Adipocyte (in vitro differentiated cells): Measurements from ENCODE around the gene ACTG2.

Experiments used
- DNase-seq: peaks from one replicate; pipeline ENCODE4 v3.0.0-alpha.2; 2015; ENCODE audit warnings: low read depth
- H3K27me3 ChIP-seq: replicated peaks from 2 replicates; pipeline ENCODE4 v1.7.0; 2013; ENCODE audit warnings: mild to moderate bottlenecking, low read length, moderate library complexity; ENCODE audit not compliant: control insufficient read depth, insufficient read depth
- H3K36me3 ChIP-seq: 2 replicates; pipeline ENCODE4 v1.7.0; 2013; ENCODE audit warnings: low read length, mild to moderate bottlenecking, moderate library complexity; ENCODE audit not compliant: control insufficient read depth, insufficient read depth, severe bottlenecking
- H3K4me1 ChIP-seq: 2 replicates; pipeline ENCODE4 v1.7.0; 2013; ENCODE audit warnings: mild to moderate bottlenecking, low read length, moderate library complexity; ENCODE audit not compliant: control insufficient read depth, insufficient read depth
- H3K4me3 ChIP-seq: 2 replicates; pipeline ENCODE4 v1.7.0; 2013; ENCODE audit warnings: mild to moderate bottlenecking, low read length, moderate library complexity
- H3K9ac ChIP-seq: 2 replicates; pipeline ENCODE4 v1.7.0; 2013; ENCODE audit warnings: mild to moderate bottlenecking, low read length, moderate library complexity
- H3K9me3 ChIP-seq: 2 replicates; pipeline ENCODE4 v1.7.0; 2013; ENCODE audit warnings: mild to moderate bottlenecking, low read length, moderate library complexity; ENCODE audit not compliant: control insufficient read depth

Gene ACTG2

DNA sequence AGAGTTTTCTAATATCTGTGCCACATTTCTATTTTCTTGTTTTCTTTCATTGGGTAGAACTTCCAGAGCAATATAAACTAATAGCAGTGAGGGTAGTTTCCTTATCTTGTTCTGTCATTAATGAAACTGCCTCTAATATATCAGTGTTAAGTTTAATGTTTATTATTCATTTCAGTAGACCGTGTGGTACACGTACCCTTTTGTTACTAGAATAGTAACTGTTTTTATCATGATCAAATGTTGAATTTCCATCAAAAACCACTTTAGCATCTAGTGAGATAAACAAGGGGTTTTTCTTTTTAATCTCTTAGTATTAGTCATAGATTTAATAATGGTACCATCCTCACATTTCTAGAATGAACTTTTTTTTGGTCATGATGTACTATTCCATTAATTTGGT lies 49.9 kb downstream of the ACTG2 start:
- Histone ChIP-seq H3K9ac (no peak overlapping the region), H3K36me3 (peaks cover 38% of the 10 kb centered on the region)
- no peak for DNase-seq

DNA sequence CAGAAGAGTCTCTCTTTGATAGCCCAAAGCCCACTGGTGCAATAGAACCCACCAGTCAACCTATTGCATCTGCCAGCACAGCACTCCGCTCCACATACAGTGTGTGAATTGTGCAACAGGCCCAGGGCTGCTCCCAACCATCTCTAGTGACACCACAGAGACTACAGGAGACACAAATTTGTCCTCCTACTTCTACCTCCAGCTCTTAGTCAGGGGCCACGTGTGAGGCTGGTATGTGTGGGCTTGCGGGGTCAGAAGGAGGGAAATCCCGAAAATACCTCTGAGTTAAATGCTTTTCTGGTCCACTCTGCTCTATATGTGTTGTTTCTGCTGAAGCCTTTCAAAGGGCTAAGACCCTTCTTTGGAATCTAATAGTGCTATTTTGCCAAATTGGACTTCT lies 51.9 kb downstream of the ACTG2 start:
- Histone ChIP-seq H3K36me3 (peaks cover 57% of the 10 kb centered on the region), H3K4me3 (no peak overlapping the region), H3K27me3 (no peaks in the 10 kb centered on the region), H3K9ac (no peak overlapping the region), H3K9me3 (no peaks in the 10 kb centered on the region), H3K4me1 (peaks cover 9% of the 10 kb centered on the region)
- DNase-seq, result no peak

More for the DNA sequence above, 49.9 kb downstream of the ACTG2 start:
- H3K9me3 ChIP-seq, result no peaks in the 10 kb centered on the region
- H3K27me3 ChIP-seq, result no peaks in the 10 kb centered on the region
- no peak overlapping the region for H3K4me3 ChIP-seq
- peaks cover 22% of the 10 kb centered on the region for H3K4me1 ChIP-seq

DNA sequence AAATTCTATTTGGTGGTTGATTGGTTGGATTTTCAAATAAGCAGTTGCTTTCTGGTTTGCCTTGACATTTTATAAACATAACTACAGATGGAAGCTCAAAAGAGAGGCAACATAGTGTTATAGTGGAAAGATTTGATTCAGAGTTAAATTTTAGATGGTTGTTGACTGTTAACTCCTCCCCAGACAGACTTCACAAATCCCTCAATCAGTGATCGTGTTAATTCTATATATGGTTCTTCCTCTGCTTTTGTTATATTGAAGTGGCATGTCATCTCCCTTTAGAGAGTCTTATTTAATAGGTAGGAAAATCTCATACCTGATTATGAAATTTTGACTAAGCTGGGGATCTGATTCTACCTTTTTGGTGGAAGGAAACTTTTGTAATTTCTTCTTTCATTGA lies 53.4 kb downstream of the ACTG2 start:
- Histone ChIP-seq H3K4me3 (no peak overlapping the region), H3K4me1 (no peaks in the 10 kb centered on the region), H3K27me3 (no peaks in the 10 kb centered on the region), H3K9me3 (no peaks in the 10 kb centered on the region), H3K36me3 (peaks cover 69% of the 10 kb centered on the region), H3K9ac (no peak overlapping the region)
- no peak for DNase-seq

DNA sequence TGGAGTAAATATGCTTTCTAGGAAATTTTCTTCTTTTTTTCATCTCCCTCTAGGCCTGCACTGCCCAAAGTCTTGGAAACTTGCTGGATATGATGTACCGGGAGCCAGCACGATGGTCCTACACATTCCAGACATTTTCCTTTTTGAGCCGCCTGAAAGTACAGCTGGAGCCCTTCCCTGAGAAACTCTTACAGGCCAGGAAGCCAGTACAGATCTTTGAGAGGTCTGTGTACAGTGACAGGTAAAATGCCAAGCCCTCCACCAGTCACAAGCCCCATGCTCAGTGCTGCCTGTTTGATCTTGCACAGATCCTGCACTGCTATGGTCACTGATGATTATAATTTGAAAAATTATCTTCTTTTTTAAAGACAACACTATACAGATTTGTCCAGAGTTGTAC lies 53.9 kb downstream of the ACTG2 start:
- H3K9ac ChIP-seq, result no peak overlapping the region
- H3K36me3 ChIP-seq, result peaks cover 73% of the 10 kb centered on the region
- H3K4me1 ChIP-seq, result no peaks in the 10 kb centered on the region
- H3K4me3 ChIP-seq, result no peak overlapping the region
- no peaks in the 10 kb centered on the region for H3K27me3 ChIP-seq
- H3K9me3 ChIP-seq, result no peaks in the 10 kb centered on the region
- no peak for DNase-seq

DNA sequence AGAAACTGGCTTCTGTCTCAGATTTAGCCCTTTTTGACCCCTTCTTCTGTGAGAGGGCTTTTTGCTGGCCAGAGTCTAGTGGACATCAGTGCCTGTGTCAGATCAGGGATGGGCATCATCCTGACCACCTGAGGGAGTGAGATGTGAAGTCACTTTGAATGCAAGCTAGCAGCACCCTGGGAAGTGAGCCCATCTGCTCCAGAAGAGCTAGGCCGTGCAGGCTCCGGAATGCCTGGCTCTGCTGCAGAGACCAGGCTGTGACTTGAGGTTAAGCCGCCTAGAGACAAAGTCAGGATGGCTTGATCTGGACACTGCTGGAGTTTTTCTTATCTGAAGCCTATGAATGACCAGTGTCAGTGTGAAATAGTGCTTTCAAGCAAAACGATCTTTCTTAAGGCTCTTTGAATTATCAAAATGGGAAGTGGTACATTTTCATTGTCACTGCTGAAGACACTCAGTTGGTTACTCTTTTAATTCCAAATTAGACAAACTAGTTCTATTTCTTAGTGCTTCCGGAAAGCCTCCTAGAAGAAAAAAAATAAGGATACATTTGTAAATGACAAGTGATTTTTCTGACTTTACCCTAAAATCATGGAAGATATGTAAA lies 54.7 kb downstream of the ACTG2 start:
- no peak for DNase-seq
- H3K4me1 ChIP-seq, result peaks cover 5% of the 10 kb centered on the region
- no peak overlapping the region for H3K9ac ChIP-seq
- peaks cover 78% of the 10 kb centered on the region for H3K36me3 ChIP-seq
- H3K4me3 ChIP-seq, result no peak overlapping the region
- no peaks in the 10 kb centered on the region for H3K9me3 ChIP-seq
- H3K27me3 ChIP-seq, result no peaks in the 10 kb centered on the region

DNA sequence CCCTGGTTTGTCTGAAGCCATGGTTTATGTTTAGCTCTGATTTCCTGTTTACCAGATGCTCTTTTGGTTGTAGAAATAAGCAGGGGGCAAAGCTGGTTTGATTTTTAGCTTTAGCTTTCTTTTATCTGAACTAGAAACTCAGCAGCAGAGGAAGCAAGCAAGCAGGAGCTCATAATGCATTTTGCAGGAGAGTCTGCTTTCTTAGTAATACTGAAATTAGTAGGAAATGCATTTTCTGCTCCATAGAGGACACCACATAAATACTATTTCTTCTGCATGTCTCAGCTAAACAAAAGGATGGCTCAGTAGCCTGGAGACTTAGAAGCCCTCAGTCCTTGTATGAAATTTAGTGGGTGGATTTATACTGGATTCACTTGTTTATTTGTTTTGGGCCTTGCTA lies 57.0 kb downstream of the ACTG2 start:
- DNase-seq, result no peak
- peaks cover 6% of the 10 kb centered on the region for H3K4me1 ChIP-seq
- no peak overlapping the region for H3K4me3 ChIP-seq
- no peak overlapping the region for H3K9ac ChIP-seq
- H3K27me3 ChIP-seq, result no peaks in the 10 kb centered on the region
- no peaks in the 10 kb centered on the region for H3K9me3 ChIP-seq
- peaks cover 86% of the 10 kb centered on the region for H3K36me3 ChIP-seq

DNA sequence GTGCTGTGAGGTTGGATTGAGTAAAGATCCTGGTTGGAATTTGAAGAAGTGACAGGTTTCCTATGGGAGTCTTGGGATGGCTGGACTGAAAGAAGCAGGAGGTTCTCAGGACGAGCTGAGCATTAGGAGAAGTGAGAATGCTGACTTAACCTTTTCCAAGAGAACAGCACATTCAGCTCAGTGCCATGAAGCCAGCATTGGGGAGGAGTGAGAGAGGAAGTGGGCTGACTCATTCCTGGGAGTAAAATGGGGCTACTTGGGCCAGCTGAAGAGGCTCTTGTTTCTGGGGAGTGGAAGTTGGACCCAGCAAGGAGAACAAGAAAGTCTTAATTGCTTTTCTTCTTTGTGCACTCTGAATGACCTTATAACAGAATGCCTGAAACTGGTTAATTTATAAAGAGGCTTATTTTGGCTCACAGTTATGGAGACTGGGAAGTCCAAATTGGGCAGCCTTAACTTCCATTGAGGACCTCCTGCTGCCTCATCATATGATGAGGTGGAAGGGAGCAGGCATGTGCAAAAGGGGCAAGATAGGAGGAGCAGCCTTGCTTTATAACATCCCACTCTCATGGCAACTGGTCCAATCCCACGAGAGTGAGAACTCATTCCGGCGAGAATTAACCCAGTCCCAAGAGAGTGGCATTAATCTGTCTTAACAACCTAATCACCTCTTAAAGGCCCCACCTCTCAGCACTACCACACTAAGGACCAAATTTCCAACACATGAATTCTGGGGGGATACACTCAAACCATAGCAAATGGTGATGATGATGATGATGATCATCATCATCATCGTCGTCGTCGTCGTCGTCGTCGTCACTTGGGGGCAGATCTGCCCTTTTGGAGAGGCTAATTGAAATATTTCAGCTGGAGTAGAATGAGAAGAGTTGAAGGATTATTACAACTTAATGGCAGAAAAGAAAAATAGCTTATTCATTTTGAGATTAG lies 60.0 kb downstream of the ACTG2 start:
- H3K36me3 ChIP-seq, result peaks cover 91% of the 10 kb centered on the region

DNA sequence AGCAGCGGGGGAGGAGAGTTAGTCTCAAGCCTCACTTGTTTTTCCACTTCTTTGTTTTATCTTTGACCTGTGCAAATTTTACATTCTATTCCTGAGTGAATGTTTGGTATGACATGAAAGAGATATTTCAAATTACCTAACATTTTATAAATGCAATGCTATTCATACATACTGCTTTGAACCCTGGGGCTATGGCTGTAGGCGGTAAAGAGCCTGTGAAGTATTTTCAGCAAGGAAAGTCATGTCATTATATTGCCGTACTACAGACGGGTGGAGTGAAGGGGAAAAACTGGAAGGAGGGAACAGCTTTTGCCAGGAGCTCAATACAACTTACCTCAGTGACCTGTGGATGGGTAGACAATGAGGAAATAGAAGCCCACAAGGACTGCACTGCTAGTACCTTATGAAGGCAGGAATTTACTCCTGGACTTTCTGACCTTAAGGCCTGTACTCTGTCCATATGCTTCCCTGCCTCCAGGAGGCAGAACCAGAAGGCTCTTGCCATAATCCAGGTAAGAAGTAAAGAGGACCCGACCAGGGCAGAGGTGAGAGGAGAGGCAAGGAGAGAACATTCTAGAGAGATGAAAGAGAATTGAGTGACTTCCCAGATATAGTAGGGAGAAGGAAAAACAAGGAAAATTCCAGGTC lies 63.5 kb downstream of the ACTG2 start:
- Histone ChIP-seq H3K27me3 (no peaks in the 10 kb centered on the region), H3K36me3 (peaks cover 83% of the 10 kb centered on the region), H3K9ac (no peak overlapping the region), H3K4me1 (peaks cover 6% of the 10 kb centered on the region), H3K9me3 (no peaks in the 10 kb centered on the region), H3K4me3 (no peak overlapping the region)
- DNase-seq, result no peak

More for the DNA sequence above, 60.0 kb downstream of the ACTG2 start:
- Histone ChIP-seq H3K9ac (no peak overlapping the region), H3K4me3 (no peak overlapping the region), H3K4me1 (peaks cover 6% of the 10 kb centered on the region), H3K27me3 (no peaks in the 10 kb centered on the region), H3K9me3 (no peaks in the 10 kb centered on the region)
- peak; percentile 25 for DNase-seq

DNA sequence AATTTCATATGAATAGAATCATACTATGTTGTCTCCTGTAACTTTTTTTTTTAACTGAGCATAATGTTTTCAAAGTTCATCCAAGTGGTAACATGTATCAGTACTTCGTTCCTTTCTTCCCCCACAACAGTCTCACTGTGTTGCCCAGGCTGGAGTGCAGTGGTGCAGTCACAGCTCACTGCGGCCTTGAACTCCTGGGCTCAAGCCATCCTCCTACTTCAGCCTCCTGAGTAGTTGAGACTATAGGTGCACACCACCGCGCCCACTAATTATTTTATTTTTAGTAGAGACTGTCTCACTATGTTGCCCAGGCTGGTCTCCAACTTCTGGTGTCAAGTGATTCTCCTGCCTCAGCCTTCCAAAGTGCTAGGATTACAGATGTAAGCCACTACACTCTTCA lies 68.5 kb downstream of the ACTG2 start:
- Histone ChIP-seq H3K4me3 (no peak overlapping the region), H3K9me3 (no peaks in the 10 kb centered on the region), H3K4me1 (no peaks in the 10 kb centered on the region), H3K36me3 (peaks cover 40% of the 10 kb centered on the region), H3K27me3 (no peaks in the 10 kb centered on the region), H3K9ac (no peak overlapping the region)
- no peak for DNase-seq

DNA sequence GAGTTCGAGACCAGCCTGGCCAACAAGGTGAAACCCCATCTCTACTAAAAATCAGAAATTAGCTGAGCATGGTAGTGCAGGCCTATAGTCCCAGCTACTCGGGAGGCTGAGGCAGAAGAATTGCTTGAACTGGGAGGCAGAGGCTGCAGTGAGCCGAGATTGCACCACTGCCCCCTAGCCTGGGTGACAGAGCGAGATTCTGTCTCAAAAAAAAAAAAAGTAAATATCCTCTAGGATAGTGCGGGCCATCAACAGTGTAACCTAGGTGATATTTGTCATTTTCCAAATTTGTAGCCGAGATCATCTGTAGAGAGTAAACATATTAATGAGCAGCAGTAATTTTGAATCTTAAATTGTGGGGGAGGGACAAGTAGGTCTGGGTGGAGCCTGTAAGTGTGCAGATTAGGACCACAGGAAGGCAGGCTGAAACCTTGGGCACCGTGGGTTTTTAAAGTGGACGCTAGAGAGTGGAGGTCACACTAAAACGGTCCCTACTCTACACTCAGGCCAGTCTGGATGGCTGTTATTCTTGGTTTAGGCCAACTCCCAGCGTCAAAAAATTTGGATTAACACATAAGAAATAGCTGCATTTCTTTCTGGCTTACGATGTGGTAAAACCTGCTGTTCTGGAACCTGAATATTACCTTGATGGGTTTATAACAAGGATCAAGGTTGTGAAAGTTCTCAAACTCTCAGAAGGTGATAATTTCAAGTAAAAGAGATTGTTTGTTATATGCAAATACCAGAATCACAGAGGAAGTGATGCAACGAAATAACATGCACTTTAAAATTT lies 69.2 kb downstream of the ACTG2 start:
- peaks cover 33% of the 10 kb centered on the region for H3K36me3 ChIP-seq
- H3K9ac ChIP-seq, result no peak overlapping the region
- H3K27me3 ChIP-seq, result no peaks in the 10 kb centered on the region
- no peaks in the 10 kb centered on the region for H3K9me3 ChIP-seq
- no peaks in the 10 kb centered on the region for H3K4me1 ChIP-seq
- no peak overlapping the region for H3K4me3 ChIP-seq
- no peak for DNase-seq

DNA sequence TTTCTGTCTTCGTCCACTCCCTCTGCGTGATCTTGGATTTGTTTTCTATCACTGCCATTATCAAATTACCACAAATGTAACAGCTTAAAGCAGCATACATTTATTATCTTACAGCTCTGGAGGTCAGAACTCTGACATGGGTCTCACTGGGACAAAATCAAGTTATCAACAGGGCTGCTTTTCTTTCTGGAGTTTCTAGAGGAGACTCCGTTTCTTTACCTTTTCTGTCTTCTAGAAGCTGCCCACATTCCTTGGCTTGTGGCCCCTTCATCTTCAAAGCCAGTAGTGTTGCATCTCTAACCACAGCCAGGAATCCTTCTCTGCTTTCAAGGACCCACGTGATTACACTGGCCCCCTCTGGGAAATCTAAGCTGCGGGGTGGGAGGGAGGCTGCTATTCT lies 70.0 kb downstream of the ACTG2 start:
- Histone ChIP-seq H3K4me1 (no peaks in the 10 kb centered on the region), H3K36me3 (peaks cover 26% of the 10 kb centered on the region)
- DNase-seq, result no peak

More for the DNA sequence above, 70.0 kb downstream of the ACTG2 start:
- Histone ChIP-seq H3K27me3 (no peaks in the 10 kb centered on the region), H3K4me3 (no peak overlapping the region), H3K9me3 (no peaks in the 10 kb centered on the region), H3K9ac (no peak overlapping the region)
